Heart left ventricle (tissue), 13 donors: Measurements from ENCODE around the gene SERP2.

Experiments used
- CTCF ChIP-seq, 12 donors: fragments of 200-600 bp; sonication (generic) in 4 of 12; IDR thresholded peaks; one replicate each; pipeline versions ENCODE4 v1.5.0 to v1.8.0; 2018 to 2022; ENCODE audit warnings: antibody characterized with exemption in 12 of 12, mild to moderate bottlenecking in 5 of 12
- POLR2A ChIP-seq, 2 donors: fragments of 450-650 bp; IDR thresholded peaks; one replicate each; pipeline ENCODE4 v1.6.1; 2017; ENCODE audit warnings: antibody characterized with exemption in 2 of 2, mild to moderate bottlenecking in 2 of 2, moderate library complexity in 2 of 2
- donor health status: ischemic (EF 13 %, LVEDD 7.1; RV severe dilation, severe dysfunction).
- donor health status: DM: no; HTN: yes; CAD: no.
- donor health status: DM: no; HTN: no; CAD: no.
- donor health status: ischemic (EF 25% LVEDD 6.9; RV normal size, moderate dysfunction).
- donor health status: ischemic (EF 25% LVEDD 5.7; RV mildly dilated, moderate dysfunction).
- donor health status: ischemic (EF 35%, LVEDD 5.7; RV mildly dilated, moderate dysfunction).
- donor health status: nonischemic (EF 11% LVEDD 7.7; RV severe dilation, severe dysfunction).
- donor health status: DM: yes; HTN: yes; CAD: no.
- donor health status: PGD.
- donor health status: ischemic (EF 29% LVEDD 5.4; RV normal size, mild dysfunction).
- donor health status: nonischemic (EF 23%, LVEDD 6.1; RV moderate dilation, normal function).

- TF ChIP-seq CTCF (IDR thresholded peaks at IDR 0.05) (no peak), POLR2A (IDR thresholded peaks at IDR 0.05) (no peak)
These were observed 19.8 kb downstream of the SERP2 start for GRCh38 chr13:44393391-44393790.
